K562 (cell line): ENCODE results near the gene SYNGR4. TPM values are rescaled to one million over a fixed set of nuclear protein-coding genes. Genes with fewer than 3 reads are reported as not detected.

Experiments used
- BRF1 ChIP-seq: IDR thresholded peaks from 3 replicates; pipeline ENCODE4 v1.6.1; 2011; ENCODE audit warnings: borderline replicate concordance, mild to moderate bottlenecking; ENCODE audit not compliant: insufficient read length; ENCODE audit errors: extremely low read depth
- DLX4 ChIP-seq: fragments of 250-450 bp; sonication (Bioruptor Pico); IDR thresholded peaks from 2 replicates; pipeline ENCODE4 v1.6.1; 2021; ENCODE audit warnings: mild to moderate bottlenecking
- FOXA3 ChIP-seq, 2 experiments: fragments of 450-650 bp in 1 of 2; sonication (generic) in 1 of 2; formaldehyde crosslinking; IDR thresholded peaks in 1 of 2; conservative IDR thresholded peaks in 1 of 2; 2 replicates each; pipeline versions ENCODE4 v1.4.0 to v1.8.0; 2020 to 2022; ENCODE audit warnings: mild to moderate bottlenecking in 2 of 2, missing genetic modification reagents in 1 of 2
- MAX ChIP-seq: sonication (generic); formaldehyde crosslinking; IDR thresholded peaks from 2 replicates; pipeline ENCODE4 v1.9.0; 2022; ENCODE audit warnings: mild to moderate bottlenecking, missing genetic modification reagents
- MEF2A ChIP-seq: IDR thresholded peaks from 2 replicates; pipeline ENCODE4 v1.6.1; 2011; ENCODE audit warnings: low read depth, mild to moderate bottlenecking, low read length, moderate library complexity; ENCODE audit not compliant: control insufficient read depth
- OTX1 ChIP-seq: fragments of 450-650 bp; formaldehyde crosslinking; IDR thresholded peaks from 2 replicates; pipeline ENCODE4 v1.4.0; 2022; ENCODE audit warnings: mild to moderate bottlenecking
- POLR2B ChIP-seq: fragments of 450-650 bp; IDR thresholded peaks from 2 replicates; pipeline ENCODE4 v1.6.1; 2018; ENCODE audit warnings: low read depth; ENCODE audit not compliant: partially characterized antibody
- PTRF ChIP-seq: fragments of 450-650 bp; IDR thresholded peaks from 2 replicates; pipeline ENCODE4 v1.6.1; 2016; ENCODE audit warnings: mild to moderate bottlenecking, missing genetic modification characterization, missing compliant biosample characterization
- PURB ChIP-seq: sonication (generic); formaldehyde crosslinking; IDR thresholded peaks from 2 replicates; pipeline ENCODE4 v1.9.0; 2021; ENCODE audit warnings: low read depth, mild to moderate bottlenecking, missing genetic modification reagents
- PYGO2 ChIP-seq: fragments of 450-650 bp; IDR thresholded peaks from 2 replicates; pipeline ENCODE4 v1.6.1; 2016; ENCODE audit warnings: mild to moderate bottlenecking, missing genetic modification characterization, moderate library complexity, missing compliant biosample characterization
- RBM22 ChIP-seq: fragments of 200-400 bp; formaldehyde crosslinking; IDR thresholded peaks from 2 replicates; pipeline ENCODE4 v1.6.1; 2018; ENCODE audit warnings: low read length, low read depth; ENCODE audit not compliant: poor library complexity, severe bottlenecking
- RBM39 ChIP-seq: fragments of 200-400 bp; formaldehyde crosslinking; optimal IDR thresholded peaks from 2 replicates; pipeline ENCODE3; 2018; ENCODE audit warnings: low read depth, low read length
- TCF3 ChIP-seq: sonication (generic); formaldehyde crosslinking; IDR thresholded peaks from 2 replicates; pipeline ENCODE4 v1.4.0; 2020; ENCODE audit warnings: mild to moderate bottlenecking, missing genetic modification reagents
- ZNF583 ChIP-seq: fragments of 250-450 bp; sonication (Bioruptor Pico); IDR thresholded peaks from 2 replicates; pipeline ENCODE4 v1.4.0; 2020
- polyA plus RNA-seq, 8 experiments: library from polyadenylated mRNA; depleted of rRNA in 4 of 8; stranded (reverse) in 5 of 8; unstranded in 3 of 8; fragments of >200 nt; fragmentation: Nextera tagmentation in 2 of 8; fragmentation: Illumina TruSeq in 1 of 8; extraction: Ambion mirVana in 2 of 8; extraction: Trizol in 1 of 8; gene quantifications; 2 replicates each; pipeline versions ENCODE4 v1.2.1 to v1.2.3, GENCODE V29; 2011 to 2014; ENCODE audit warnings: inconsistent platforms in 1 of 8, missing spikeins in 1 of 8
- total RNA-seq, 7 experiments: library from RNA; depleted of rRNA in 6 of 7; stranded (reverse); fragments of >200 nt in 6 of 7; fragmentation: Illumina TruSeq in 2 of 7; extraction: Trizol in 2 of 7; gene quantifications; 2 replicates each; pipeline versions ENCODE4 v1.2.1 to v1.2.3, GENCODE V29; 2011 to 2021; ENCODE audit warnings: low replicate concordance in 1 of 7
- TF ChIP-seq, protein P1 (sequence below), 2 experiments: fragments of 450-650 bp; IDR thresholded peaks; 2 replicates each; pipeline ENCODE4 v1.6.1; 2016; ENCODE audit warnings: mild to moderate bottlenecking in 2 of 2, borderline replicate concordance in 1 of 2, low read depth in 1 of 2, moderate library complexity in 1 of 2

The SYNGR4 gene
- total and polyA plus RNA-seq, 9 of the 15 experiments (the other 6 are each of a cell fraction or from before 2014, with no cell fraction given) = 0.07 to 0.14 TPM; not detected in 7

DNA sequence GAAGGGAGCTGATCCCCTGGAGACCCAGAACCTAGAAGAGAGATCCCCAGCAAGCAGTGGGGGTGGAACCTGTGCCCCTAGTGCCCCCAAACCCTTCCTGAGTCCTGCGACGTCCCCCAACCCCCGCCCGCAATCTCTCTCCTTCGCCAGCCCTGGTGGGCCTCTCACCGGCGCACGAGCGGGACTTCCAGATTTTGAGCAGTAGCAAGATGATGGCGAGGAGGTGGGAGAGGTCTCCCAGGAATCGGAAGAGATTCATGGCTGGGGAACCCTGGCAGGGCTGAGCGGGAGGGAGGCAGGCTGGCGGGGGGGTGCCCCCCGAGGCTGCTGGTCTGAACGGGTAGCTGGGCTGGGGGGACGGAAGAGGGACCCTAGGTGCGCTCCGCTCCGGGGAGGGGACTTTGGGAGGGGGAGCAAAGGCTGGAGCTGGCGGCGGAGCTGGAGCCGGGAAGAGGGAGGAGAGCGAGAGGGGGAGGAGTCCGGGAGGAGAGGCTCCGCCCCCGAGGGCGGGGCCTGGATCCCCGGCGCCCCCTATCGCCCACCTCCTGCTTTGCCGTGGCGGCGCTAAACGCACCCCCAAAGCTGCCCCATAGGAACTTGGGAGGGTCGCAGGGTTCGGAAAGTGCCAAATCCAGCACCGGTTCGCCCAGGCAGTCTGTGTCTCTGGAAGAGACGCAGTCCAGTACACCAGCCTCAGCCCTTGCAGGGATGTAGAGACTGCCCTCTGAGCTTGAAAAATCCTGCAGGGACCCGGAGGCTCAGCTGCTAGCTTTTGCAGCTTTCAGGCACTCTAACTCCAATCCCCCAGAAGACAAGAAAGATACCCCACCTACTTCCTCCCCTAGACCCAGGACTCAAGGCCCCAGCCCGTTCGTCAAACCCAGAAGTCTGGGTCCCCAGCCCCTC, 27.2 kb downstream of the SYNGR4 start, which contains the start of gene KDELR1 (continued):
- TF ChIP-seq PTRF (tag) (no peak), PURB (CRISPR knock-in tag) (no peak), RBM39 (no peak), PYGO2 (tag) (no peak), MAX (CRISPR knock-in tag) (no peak; the same call in 1 of the 2 replicates), BRF1 (no peak), DLX4 (CRISPR knock-in tag) (no peak), FOXA3 (CRISPR knock-in tag; conservative IDR thresholded peaks at IDR 0.05 in 1 of 2, IDR thresholded peaks at IDR 0.05 in 1 of 2) (peak in 1 of 2 experiments; percentile 25; a peak in 1 of 4 replicates), POLR2B (peak; percentile 82), RBM22 (no peak), OTX1 (CRISPR knock-in tag) (no peak), MEF2A (no peak), TCF3 (no peak), ZNF583 (CRISPR knock-in tag) (no peak)
- TF ChIP-seq, protein P1, sequence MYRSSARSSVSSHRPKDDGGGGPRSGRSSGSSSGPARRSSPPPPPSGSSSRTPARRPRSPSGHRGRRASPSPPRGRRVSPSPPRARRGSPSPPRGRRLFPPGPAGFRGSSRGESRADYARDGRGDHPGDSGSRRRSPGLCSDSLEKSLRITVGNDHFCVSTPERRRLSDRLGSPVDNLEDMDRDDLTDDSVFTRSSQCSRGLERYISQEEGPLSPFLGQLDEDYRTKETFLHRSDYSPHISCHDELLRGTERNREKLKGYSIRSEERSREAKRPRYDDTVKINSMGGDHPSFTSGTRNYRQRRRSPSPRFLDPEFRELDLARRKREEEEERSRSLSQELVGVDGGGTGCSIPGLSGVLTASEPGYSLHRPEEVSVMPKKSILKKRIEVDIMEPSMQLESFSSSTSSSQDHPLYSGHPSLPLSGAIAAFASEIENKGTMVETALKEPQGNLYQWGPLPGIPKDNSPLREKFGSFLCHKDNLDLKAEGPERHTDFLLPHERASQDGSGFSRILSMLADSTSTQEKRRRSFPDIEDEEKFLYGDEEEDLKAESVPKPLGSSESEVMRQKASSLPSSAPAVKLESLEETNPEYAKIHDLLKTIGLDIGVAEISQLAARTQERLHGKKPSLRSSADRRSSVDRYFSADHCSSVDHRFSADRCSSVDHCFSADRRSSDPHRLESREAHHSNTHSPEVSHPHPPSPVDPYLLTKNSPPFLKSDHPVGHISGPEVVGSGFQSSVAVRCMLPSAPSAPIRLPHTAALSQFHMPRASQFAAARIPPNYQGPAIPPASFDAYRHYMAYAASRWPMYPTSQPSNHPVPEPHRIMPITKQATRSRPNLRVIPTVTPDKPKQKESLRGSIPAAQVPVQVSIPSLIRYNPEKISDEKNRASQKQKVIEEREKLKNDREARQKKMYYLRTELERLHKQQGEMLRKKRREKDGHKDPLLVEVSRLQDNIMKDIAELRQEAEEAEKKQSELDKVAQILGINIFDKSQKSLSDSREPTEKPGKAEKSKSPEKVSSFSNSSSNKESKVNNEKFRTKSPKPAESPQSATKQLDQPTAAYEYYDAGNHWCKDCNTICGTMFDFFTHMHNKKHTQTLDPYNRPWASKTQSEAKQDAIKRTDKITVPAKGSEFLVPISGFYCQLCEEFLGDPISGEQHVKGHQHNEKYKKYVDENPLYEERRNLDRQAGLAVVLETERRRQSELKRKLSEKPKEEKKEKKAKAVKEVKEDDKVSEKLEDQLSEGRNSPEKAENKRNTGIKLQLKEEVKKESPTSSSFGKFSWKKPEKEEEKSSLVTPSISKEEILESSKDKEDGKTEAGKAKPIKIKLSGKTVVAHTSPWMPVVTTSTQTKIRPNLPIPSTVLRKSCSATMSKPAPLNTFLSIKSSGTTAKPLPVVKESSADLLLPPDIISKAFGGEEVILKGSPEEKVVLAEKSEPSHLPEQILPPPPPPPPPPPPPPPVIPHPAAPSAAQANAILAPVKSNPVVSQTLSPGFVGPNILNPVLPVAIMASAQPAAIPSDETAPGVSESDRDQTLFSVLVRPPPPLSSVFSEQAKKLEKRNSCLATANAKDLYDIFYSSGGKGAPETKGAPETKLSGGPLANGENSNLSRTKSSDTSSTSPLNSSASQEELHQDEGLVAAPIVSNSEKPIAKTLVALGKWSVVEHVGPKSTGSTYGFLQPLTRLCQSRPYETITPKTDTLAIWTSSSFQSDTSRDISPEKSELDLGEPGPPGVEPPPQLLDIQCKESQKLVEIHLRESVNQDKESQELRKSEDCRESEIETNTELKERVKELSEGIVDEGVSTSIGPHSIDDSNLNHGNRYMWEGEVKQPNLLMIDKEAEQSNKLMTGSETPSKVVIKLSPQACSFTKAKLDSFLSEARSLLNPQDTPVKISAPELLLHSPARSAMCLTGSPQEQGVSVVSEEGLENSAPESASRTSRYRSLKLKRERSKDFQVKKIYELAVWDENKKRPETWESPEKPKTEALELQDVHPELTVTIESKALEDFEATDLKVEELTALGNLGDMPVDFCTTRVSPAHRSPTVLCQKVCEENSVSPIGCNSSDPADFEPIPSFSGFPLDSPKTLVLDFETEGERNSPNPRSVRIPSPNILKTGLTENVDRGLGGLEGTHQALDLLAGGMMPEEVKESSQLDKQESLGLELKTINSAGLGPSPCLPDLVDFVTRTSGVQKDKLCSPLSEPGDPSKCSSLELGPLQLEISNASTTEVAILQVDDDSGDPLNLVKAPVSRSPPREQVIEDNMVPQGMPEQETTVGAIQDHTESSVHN (IDR thresholded peaks at IDR 0.05; ENCODE audit: borderline replicate concordance in 1 of 2, low read depth in 1 of 2) = no peak
